ENCODE results near the gene RPTOR.

DNA sequence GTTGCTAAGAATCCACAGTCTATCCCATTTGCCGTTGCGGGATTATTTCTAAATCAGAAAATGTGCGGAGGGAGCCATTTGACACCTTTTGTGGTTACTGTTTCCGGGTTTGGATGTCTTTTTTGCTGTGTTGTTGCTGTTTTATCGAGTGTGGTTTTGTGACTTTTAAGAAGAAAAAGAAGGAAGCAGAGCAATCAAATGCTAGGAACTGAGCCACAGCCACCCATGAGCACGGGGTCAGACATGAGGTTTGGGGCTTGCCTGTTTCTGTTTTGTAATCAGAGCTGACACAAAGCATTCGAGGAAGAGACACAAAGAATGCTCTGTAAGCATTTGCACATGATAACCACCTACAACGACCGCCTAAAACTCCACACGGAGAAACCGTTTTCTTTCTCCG is 393.9 kb downstream of the RPTOR start:
- TF ChIP-seq, protein P1, sequence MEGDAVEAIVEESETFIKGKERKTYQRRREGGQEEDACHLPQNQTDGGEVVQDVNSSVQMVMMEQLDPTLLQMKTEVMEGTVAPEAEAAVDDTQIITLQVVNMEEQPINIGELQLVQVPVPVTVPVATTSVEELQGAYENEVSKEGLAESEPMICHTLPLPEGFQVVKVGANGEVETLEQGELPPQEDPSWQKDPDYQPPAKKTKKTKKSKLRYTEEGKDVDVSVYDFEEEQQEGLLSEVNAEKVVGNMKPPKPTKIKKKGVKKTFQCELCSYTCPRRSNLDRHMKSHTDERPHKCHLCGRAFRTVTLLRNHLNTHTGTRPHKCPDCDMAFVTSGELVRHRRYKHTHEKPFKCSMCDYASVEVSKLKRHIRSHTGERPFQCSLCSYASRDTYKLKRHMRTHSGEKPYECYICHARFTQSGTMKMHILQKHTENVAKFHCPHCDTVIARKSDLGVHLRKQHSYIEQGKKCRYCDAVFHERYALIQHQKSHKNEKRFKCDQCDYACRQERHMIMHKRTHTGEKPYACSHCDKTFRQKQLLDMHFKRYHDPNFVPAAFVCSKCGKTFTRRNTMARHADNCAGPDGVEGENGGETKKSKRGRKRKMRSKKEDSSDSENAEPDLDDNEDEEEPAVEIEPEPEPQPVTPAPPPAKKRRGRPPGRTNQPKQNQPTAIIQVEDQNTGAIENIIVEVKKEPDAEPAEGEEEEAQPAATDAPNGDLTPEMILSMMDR (IDR thresholded peaks at IDR 0.05; ENCODE audit: low read depth, low read length): no peak
- no peak for TF ChIP-seq EZH2phosphoT487 (IDR thresholded peaks at IDR 0.05; ENCODE audit: low read depth)
